ENCODE results near the gene APOM.

Gene APOM

DNA sequence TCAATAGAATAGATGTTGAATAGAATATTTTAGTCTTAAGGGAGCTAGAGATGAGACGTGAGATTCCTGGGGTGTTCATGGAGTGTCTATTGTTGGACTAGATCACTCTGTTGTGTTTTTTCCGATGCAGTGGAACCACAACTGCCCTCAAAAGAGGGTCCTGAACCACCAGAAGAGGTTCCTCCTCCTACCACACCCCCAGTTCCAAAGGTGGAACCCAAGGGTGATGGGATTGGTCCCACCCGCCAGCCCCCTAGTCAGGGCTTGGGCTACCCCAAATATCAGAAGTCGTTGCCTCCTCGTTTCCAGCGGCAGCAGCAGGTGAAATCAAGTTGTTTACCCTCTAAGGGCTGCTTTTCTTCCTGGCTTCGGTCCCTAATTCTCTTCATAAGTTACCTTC is 26.7 kb upstream of the APOM start:
- Histone ChIP-seq H3K9me3 (ENCODE audit: control extremely low read depth in 1 of 5, control insufficient read depth in 4 of 5, insufficient read depth in 2 of 5, low read depth in 1 of 5, low read length in 4 of 5) (no peaks in the 10 kb centered on the region), H3K27ac (ENCODE audit: insufficient read depth in 1 of 2, low read depth in 1 of 2, low read length in 2 of 2, poor library complexity in 1 of 2, severe bottlenecking in 2 of 2) (peak overlapping the region in 1 of 2 experiments; percentile 29), H3K36me3 (ENCODE audit: control insufficient read depth in 4 of 4, insufficient read depth in 4 of 4, low read length in 3 of 4) (peaks cover 32 to 99% (median 86%) of the 10 kb centered on the region in 4 experiments), H3K4me1 (ENCODE audit: control extremely low read depth in 1 of 4, control insufficient read depth in 4 of 4, insufficient read depth in 4 of 4, low read length in 3 of 4) (no peaks in the 10 kb centered on the region), H3K4me3 (ENCODE audit: control insufficient read depth in 1 of 7, extremely low read depth in 1 of 7, insufficient read depth in 4 of 7, low read depth in 2 of 7, low read length in 6 of 7) (no peak overlapping the region), H3K27me3 (replicated peaks in 2 of 5; ENCODE audit: control insufficient read depth in 4 of 5, insufficient read depth in 5 of 5, low read length in 4 of 5) (no peaks in the 10 kb centered on the region)
- WGBS (ENCODE audit: insufficient coverage): 95% methylated on average over 6 of the region's 7 CpGs
- ChIA-PET POLR2A (interaction anchor here (1.8 kb wide), 1 partner anchor 23 kb away, joined by 6 read pairs; the partner anchor contains the start of gene BAG6), CTCF (no interaction called here)
- no peak for DNase-seq

DNA sequence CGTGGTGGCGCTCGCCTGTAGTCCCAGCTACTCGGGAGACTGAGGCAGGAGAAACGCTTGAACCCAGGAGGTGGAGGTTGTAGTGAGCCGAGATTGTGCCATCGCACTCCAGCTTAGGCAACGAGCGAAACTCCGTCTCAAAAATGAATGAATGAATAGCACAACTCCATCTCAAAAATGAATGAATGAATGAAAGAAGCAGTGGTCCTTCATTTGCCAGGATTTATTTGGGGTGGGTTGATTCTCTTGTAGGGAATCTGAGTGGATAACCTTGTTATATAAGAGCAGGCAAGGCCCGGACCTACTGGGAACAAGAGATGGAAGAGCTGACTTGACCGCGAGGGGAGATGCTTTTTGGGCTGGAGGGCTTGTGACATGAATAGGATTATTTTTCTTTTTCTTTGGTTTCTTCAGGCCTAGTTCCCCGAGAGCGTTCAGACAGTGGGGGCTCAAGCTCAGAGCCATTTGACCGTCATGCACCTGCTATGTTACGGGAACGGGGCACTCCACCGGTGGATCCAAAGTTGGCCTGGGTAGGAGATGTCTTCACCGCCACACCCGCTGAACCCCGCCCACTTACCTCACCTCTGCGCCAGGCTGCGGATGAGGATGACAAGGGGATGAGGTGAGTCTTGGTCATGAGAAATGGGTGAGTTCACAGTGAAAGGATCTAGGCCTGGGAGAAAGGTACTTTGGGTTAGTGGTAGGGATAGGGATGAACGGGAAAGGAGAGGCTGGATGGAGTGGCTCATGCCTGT is 25.3 kb upstream of the APOM start:
- H3K4me1 ChIP-seq (ENCODE audit: control extremely low read depth in 1 of 4, control insufficient read depth in 4 of 4, insufficient read depth in 4 of 4, low read length in 3 of 4): no peaks in the 10 kb centered on the region
- no peaks in the 10 kb centered on the region for H3K9me3 ChIP-seq (ENCODE audit: control extremely low read depth in 1 of 5, control insufficient read depth in 4 of 5, insufficient read depth in 2 of 5, low read depth in 1 of 5, low read length in 4 of 5)
- 96% methylated on average over 13 of the region's 25 CpGs for WGBS (ENCODE audit: insufficient coverage)
- no peak overlapping the region for H3K4me3 ChIP-seq (ENCODE audit: control insufficient read depth in 1 of 7, extremely low read depth in 1 of 7, insufficient read depth in 4 of 7, low read depth in 2 of 7, low read length in 6 of 7)
- ChIA-PET POLR2A (interaction anchor here (0.6 kb wide), 1 partner anchor 234 kb away, joined by 4 read pairs; no protein-coding TSS in a partner anchor), CTCF (interaction anchor here (0.6 kb wide), 1 partner anchor 79 kb away, joined by 3 read pairs; no protein-coding TSS in a partner anchor)
- no peak for DNase-seq
- no peaks in the 10 kb centered on the region for H3K27me3 ChIP-seq (replicated peaks in 2 of 5; ENCODE audit: control insufficient read depth in 4 of 5, insufficient read depth in 5 of 5, low read length in 4 of 5)
- H3K36me3 ChIP-seq (ENCODE audit: control insufficient read depth in 4 of 4, insufficient read depth in 4 of 4, low read length in 3 of 4): peaks cover 34 to 100% (median 86%) of the 10 kb centered on the region in 4 experiments
- no peak overlapping the region for H3K27ac ChIP-seq (ENCODE audit: insufficient read depth in 1 of 2, low read depth in 1 of 2, low read length in 2 of 2, poor library complexity in 1 of 2, severe bottlenecking in 2 of 2)

DNA sequence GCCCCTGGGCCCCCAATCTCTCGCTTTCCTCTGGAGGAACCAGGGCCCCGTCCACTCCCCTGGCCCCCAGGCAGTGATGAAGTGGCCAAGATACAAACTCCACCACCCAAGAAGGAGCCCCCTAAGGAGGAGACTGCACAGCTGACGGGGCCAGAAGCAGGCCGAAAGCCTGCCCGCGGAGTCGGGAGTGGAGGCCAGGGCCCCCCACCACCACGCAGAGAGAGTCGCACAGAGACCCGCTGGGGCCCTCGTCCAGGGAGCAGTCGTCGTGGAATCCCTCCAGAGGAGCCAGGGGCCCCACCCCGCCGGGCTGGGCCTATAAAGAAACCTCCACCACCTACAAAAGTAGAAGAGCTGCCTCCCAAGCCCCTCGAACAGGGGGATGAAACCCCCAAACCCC is 24.5 kb upstream of the APOM start:
- Histone ChIP-seq H3K27me3 (replicated peaks in 2 of 5; ENCODE audit: control insufficient read depth in 4 of 5, insufficient read depth in 5 of 5, low read length in 4 of 5) (no peaks in the 10 kb centered on the region), H3K4me3 (ENCODE audit: control insufficient read depth in 1 of 7, extremely low read depth in 1 of 7, insufficient read depth in 4 of 7, low read depth in 2 of 7, low read length in 6 of 7) (no peak overlapping the region), H3K36me3 (ENCODE audit: control insufficient read depth in 4 of 4, insufficient read depth in 4 of 4, low read length in 3 of 4) (peaks cover 32 to 100% (median 87%) of the 10 kb centered on the region in 4 experiments), H3K4me1 (ENCODE audit: control extremely low read depth in 1 of 4, control insufficient read depth in 4 of 4, insufficient read depth in 4 of 4, low read length in 3 of 4) (no peaks in the 10 kb centered on the region), H3K9me3 (ENCODE audit: control extremely low read depth in 1 of 5, control insufficient read depth in 4 of 5, insufficient read depth in 2 of 5, low read depth in 1 of 5, low read length in 4 of 5) (no peaks in the 10 kb centered on the region), H3K27ac (ENCODE audit: insufficient read depth in 1 of 2, low read depth in 1 of 2, low read length in 2 of 2, poor library complexity in 1 of 2, severe bottlenecking in 2 of 2) (no peak overlapping the region)
- 100% methylated on average over 9 of the region's 16 CpGs for WGBS (ENCODE audit: insufficient coverage)
- CTCF ChIA-PET: no interaction called here
- no peak for DNase-seq
- POLR2A ChIA-PET: no interaction called here

GRCh38 chr6:31631681-31632278 is 23.9 kb upstream of the APOM start:
- H3K27me3 ChIP-seq (replicated peaks in 2 of 5; ENCODE audit: control insufficient read depth in 4 of 5, insufficient read depth in 5 of 5, low read length in 4 of 5): no peaks in the 10 kb centered on the region
- no peak overlapping the region for H3K4me3 ChIP-seq (ENCODE audit: control insufficient read depth in 1 of 7, extremely low read depth in 1 of 7, insufficient read depth in 4 of 7, low read depth in 2 of 7, low read length in 6 of 7)
- no peaks in the 10 kb centered on the region for H3K9me3 ChIP-seq (ENCODE audit: control extremely low read depth in 1 of 5, control insufficient read depth in 4 of 5, insufficient read depth in 2 of 5, low read depth in 1 of 5, low read length in 4 of 5)
- 93% methylated on average over 32 of the region's 32 CpGs for whole genome bisulfite sequencing (ENCODE audit: insufficient coverage)
- peaks cover 33 to 100% (median 87%) of the 10 kb centered on the region in 4 experiments for H3K36me3 ChIP-seq (ENCODE audit: control insufficient read depth in 4 of 4, insufficient read depth in 4 of 4, low read length in 3 of 4)
- POLR2A ChIA-PET: no interaction called here
- H3K27ac ChIP-seq (ENCODE audit: insufficient read depth in 1 of 2, low read depth in 1 of 2, low read length in 2 of 2, poor library complexity in 1 of 2, severe bottlenecking in 2 of 2): no peak overlapping the region
- no peaks in the 10 kb centered on the region for H3K4me1 ChIP-seq (ENCODE audit: control extremely low read depth in 1 of 4, control insufficient read depth in 4 of 4, insufficient read depth in 4 of 4, low read length in 3 of 4)
- CTCF ChIA-PET: no interaction called here
- no peak for DNase-seq

DNA sequence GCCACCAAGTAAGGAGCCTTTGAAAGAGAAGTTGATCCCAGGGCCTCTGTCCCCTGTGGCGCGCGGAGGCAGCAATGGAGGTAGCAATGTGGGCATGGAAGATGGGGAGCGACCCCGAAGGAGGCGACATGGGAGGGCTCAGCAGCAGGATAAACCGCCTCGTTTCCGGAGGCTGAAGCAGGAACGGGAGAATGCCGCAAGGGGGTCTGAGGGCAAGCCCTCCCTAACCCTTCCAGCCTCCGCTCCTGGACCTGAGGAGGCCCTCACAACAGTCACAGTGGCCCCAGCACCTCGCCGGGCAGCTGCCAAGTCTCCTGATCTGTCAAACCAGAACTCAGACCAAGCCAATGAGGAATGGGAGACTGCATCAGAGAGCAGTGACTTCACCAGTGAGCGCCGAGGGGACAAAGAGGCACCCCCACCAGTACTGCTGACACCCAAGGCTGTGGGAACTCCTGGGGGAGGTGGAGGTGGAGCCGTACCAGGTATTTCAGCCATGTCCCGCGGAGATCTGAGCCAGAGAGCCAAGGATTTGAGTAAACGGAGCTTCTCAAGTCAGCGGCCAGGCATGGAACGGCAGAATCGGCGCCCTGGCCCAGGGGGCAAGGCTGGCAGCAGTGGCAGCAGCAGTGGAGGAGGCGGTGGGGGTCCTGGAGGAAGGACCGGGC is 23.3 kb upstream of the APOM start:
- no peak overlapping the region for H3K4me3 ChIP-seq (ENCODE audit: control insufficient read depth in 1 of 7, extremely low read depth in 1 of 7, insufficient read depth in 4 of 7, low read depth in 2 of 7, low read length in 6 of 7)
- POLR2A ChIA-PET: interaction anchor here (0.7 to 2.1 kb wide), 2 partner anchors 10 to 12 kb away, joined by 5 to 8 read pairs; partner anchors contain the start of gene PRRC2A

GRCh38 chr6:31633447-31633846 is 22.2 kb upstream of the APOM start:
- no peaks in the 10 kb centered on the region for H3K9me3 ChIP-seq (ENCODE audit: control extremely low read depth in 1 of 5, control insufficient read depth in 4 of 5, insufficient read depth in 2 of 5, low read depth in 1 of 5, low read length in 4 of 5)
- H3K27ac ChIP-seq (ENCODE audit: insufficient read depth in 1 of 2, low read depth in 1 of 2, low read length in 2 of 2, poor library complexity in 1 of 2, severe bottlenecking in 2 of 2): no peak overlapping the region
- no peaks in the 10 kb centered on the region for H3K27me3 ChIP-seq (replicated peaks in 2 of 5; ENCODE audit: control insufficient read depth in 4 of 5, insufficient read depth in 5 of 5, low read length in 4 of 5)
- 100% methylated on average over 4 of the region's 7 CpGs for WGBS (ENCODE audit: insufficient coverage)
- no peak for DNase-seq
- peaks cover 25 to 97% (median 85%) of the 10 kb centered on the region in 4 experiments for H3K36me3 ChIP-seq (ENCODE audit: control insufficient read depth in 4 of 4, insufficient read depth in 4 of 4, low read length in 3 of 4)
- CTCF ChIA-PET: interaction anchor here (0.8 to 2.0 kb wide), 3 partner anchors 11 to 38 kb away, joined by 3 to 7 read pairs (median 6); no protein-coding TSS in a partner anchor
- H3K4me1 ChIP-seq (ENCODE audit: control extremely low read depth in 1 of 4, control insufficient read depth in 4 of 4, insufficient read depth in 4 of 4, low read length in 3 of 4): no peaks in the 10 kb centered on the region
- H3K4me3 ChIP-seq (ENCODE audit: control insufficient read depth in 1 of 7, extremely low read depth in 1 of 7, insufficient read depth in 4 of 7, low read depth in 2 of 7, low read length in 6 of 7): no peak overlapping the region
- POLR2A ChIA-PET: interaction anchor here (0.7 to 2.1 kb wide), 2 partner anchors 11 to 13 kb away, joined by 5 to 8 read pairs; partner anchors contain the start of gene PRRC2A

More for the DNA sequence above, 23.3 kb upstream of the APOM start:
- DNase-seq: no peak
- Histone ChIP-seq H3K9me3 (ENCODE audit: control extremely low read depth in 1 of 5, control insufficient read depth in 4 of 5, insufficient read depth in 2 of 5, low read depth in 1 of 5, low read length in 4 of 5) (no peaks in the 10 kb centered on the region), H3K27ac (ENCODE audit: insufficient read depth in 1 of 2, low read depth in 1 of 2, low read length in 2 of 2, poor library complexity in 1 of 2, severe bottlenecking in 2 of 2) (peak overlapping the region in 1 of 2 experiments; percentile 34), H3K4me1 (ENCODE audit: control extremely low read depth in 1 of 4, control insufficient read depth in 4 of 4, insufficient read depth in 4 of 4, low read length in 3 of 4) (no peaks in the 10 kb centered on the region), H3K36me3 (ENCODE audit: control insufficient read depth in 4 of 4, insufficient read depth in 4 of 4, low read length in 3 of 4) (peaks cover 31 to 99% (median 86%) of the 10 kb centered on the region in 4 experiments), H3K27me3 (replicated peaks in 2 of 5; ENCODE audit: control insufficient read depth in 4 of 5, insufficient read depth in 5 of 5, low read length in 4 of 5) (no peaks in the 10 kb centered on the region)
- CTCF ChIA-PET: interaction anchor here (1.6 to 2.0 kb wide), 2 partner anchors 10 to 19 kb away, joined by 6 to 7 read pairs; no protein-coding TSS in a partner anchor
- WGBS (ENCODE audit: insufficient coverage): 98% methylated on average over 24 of the region's 26 CpGs

All from common myeloid progenitor, CD34-positive (primary cell).